WTC11 (cell line): ENCODE data around the gene CSTPP1. TPM values are rescaled to one million over a fixed set of nuclear protein-coding genes. Genes with fewer than 3 reads are reported as not detected.

Experiments used
- ATAC-seq: fragments of 200-7000 bp; cut with Tn5 transposase; 2 replicates; pipeline ENCODE4 v1.10.0; 2021; ENCODE audit warnings: mild to moderate bottlenecking, moderate library complexity
- CTCF ChIA-PET: fragments of 300-600 bp; sonication (Branson Sonifier 250); formaldehyde crosslinking; loops from one replicate; lab custom pipeline; 2021; ENCODE audit warnings: antibody characterized with exemption; lab: Charles Lee
- POLR2A ChIA-PET: fragments of 350-600 bp; sonication (Branson Sonifier 250); formaldehyde crosslinking; loops from one replicate; lab custom pipeline; 2021; ENCODE audit warnings: antibody characterized with exemption; lab: Charles Lee
- DNase-seq: peaks from one replicate; pipeline ENCODE4 v3.0.0; 2021; ENCODE audit warnings: low spot score
- H3K27ac Mint-ChIP-seq: 2 replicates; pipeline ENCODE4 v1.8.0; 2021; ENCODE audit warnings: mixed read lengths
- H3K27me3 Mint-ChIP-seq: 2 replicates; pipeline ENCODE4 v1.8.0; 2021; ENCODE audit warnings: low read depth, mild to moderate bottlenecking, moderate library complexity, mixed read lengths
- H3K36me3 Mint-ChIP-seq: 2 replicates; pipeline ENCODE4 v1.8.0; 2021; ENCODE audit warnings: mixed read lengths
- H3K4me1 Mint-ChIP-seq: 2 replicates; pipeline ENCODE4 v1.8.0; 2022; ENCODE audit warnings: mixed read lengths
- H3K4me3 Mint-ChIP-seq: 2 replicates; pipeline ENCODE4 v1.8.0; 2021; ENCODE audit warnings: mild to moderate bottlenecking, moderate library complexity, mixed read lengths
- H3K9me3 Mint-ChIP-seq: 2 replicates; pipeline ENCODE4 v1.8.0; 2021; ENCODE audit warnings: mixed read lengths
- AFF4 ChIP-seq: sonication (generic); formaldehyde crosslinking; IDR thresholded peaks from 2 replicates; pipeline ENCODE4 v1.8.1; 2023; ENCODE audit warnings: mild to moderate bottlenecking, missing genetic modification reagents, borderline replicate concordance
- ARID4B ChIP-seq: sonication (generic); formaldehyde crosslinking; IDR thresholded peaks from 2 replicates; pipeline ENCODE4 v1.8.0; 2023; ENCODE audit warnings: missing genetic modification reagents, mild to moderate bottlenecking, borderline replicate concordance
- ATF6 ChIP-seq: sonication (generic); formaldehyde crosslinking; IDR thresholded peaks from 2 replicates; pipeline ENCODE4 v1.8.1; 2023; ENCODE audit warnings: mild to moderate bottlenecking, missing genetic modification reagents
- CBFB ChIP-seq: sonication (generic); formaldehyde crosslinking; IDR thresholded peaks from 2 replicates; pipeline ENCODE4 v1.8.1; 2022; ENCODE audit warnings: mild to moderate bottlenecking, low read depth, missing genetic modification reagents
- CDX4 ChIP-seq: fragments of 250-450 bp; sonication (Bioruptor Pico); IDR thresholded peaks from 2 replicates; pipeline ENCODE4 v1.9.0; 2021; ENCODE audit warnings: moderate library complexity, mild to moderate bottlenecking, inconsistent platforms, borderline replicate concordance
- GTF2I ChIP-seq: fragments of 250-450 bp; sonication (Bioruptor Pico); conservative IDR thresholded peaks from 2 replicates; pipeline ENCODE4 v1.4.0; 2021; ENCODE audit warnings: mild to moderate bottlenecking
- HMGA2 ChIP-seq: fragments of 250-450 bp; sonication (Bioruptor Pico); IDR thresholded peaks from 2 replicates; pipeline ENCODE4 v1.4.0; 2021; ENCODE audit warnings: mild to moderate bottlenecking, moderate library complexity
- NR3C1 ChIP-seq: sonication (generic); formaldehyde crosslinking; conservative IDR thresholded peaks from 2 replicates; pipeline ENCODE4 v1.8.1; 2023; ENCODE audit warnings: low read depth, mild to moderate bottlenecking, missing genetic modification reagents
- OVOL2 ChIP-seq: fragments of 250-450 bp; sonication (Bioruptor Pico); IDR thresholded peaks from 2 replicates; pipeline ENCODE4 v1.9.0; 2021; ENCODE audit warnings: mild to moderate bottlenecking, borderline replicate concordance
- PRRX2 ChIP-seq: fragments of 250-450 bp; sonication (Bioruptor Pico); IDR thresholded peaks from 2 replicates; pipeline ENCODE4 v1.8.0; 2021; ENCODE audit warnings: mild to moderate bottlenecking
- ZNF232 ChIP-seq: sonication (generic); formaldehyde crosslinking; IDR thresholded peaks from 2 replicates; pipeline ENCODE4 v1.8.0; 2022; ENCODE audit warnings: mild to moderate bottlenecking, missing genetic modification reagents
- ZNF532 ChIP-seq: fragments of 250-450 bp; sonication (Bioruptor Pico); IDR thresholded peaks from 2 replicates; pipeline ENCODE4 v1.9.0; 2021; ENCODE audit warnings: mild to moderate bottlenecking, borderline replicate concordance
- ZNF671 ChIP-seq: fragments of 250-450 bp; sonication (Bioruptor Pico); IDR thresholded peaks from 2 replicates; pipeline ENCODE4 v1.8.0; 2021; ENCODE audit warnings: mild to moderate bottlenecking
- total RNA-seq: library from RNA; stranded (reverse); gene quantifications from 3 replicates; pipeline ENCODE4 v1.2.3, GENCODE V29; 2021

CSTPP1 gene
- total RNA-seq, 1 experiment from 2014 or later: 23.6 TPM

GRCh38 chr11:46966773-46967172 lies 30.2 kb downstream of the CSTPP1 start (continued):
- TF ChIP-seq ATF6 (CRISPR knock-in tag) (no peak), ARID4B (no peak), ZNF671 (CRISPR knock-in tag) (no peak), CDX4 (no peak), OVOL2 (no peak), HMGA2 (no peak), PRRX2 (no peak), ZNF532 (no peak)

GRCh38 chr11:46967962-46968361 lies 31.4 kb downstream of the CSTPP1 start:
- TF ChIP-seq GTF2I (CRISPR knock-in tag) (no peak), ZNF232 (CRISPR knock-in tag) (no peak), PRRX2 (no peak), AFF4 (CRISPR knock-in tag) (no peak), NR3C1 (no peak), CBFB (CRISPR knock-in tag) (no peak)
- Mint-ChIP-seq H3K4me3 (no peak overlapping the region), H3K9me3 (peaks cover 4% of the 10 kb centered on the region; the same call in 1 of the 2 replicates), H3K4me1 (peaks cover 2% of the 10 kb centered on the region; the same call in 1 of the 2 replicates), H3K27me3 (no peaks in the 10 kb centered on the region), H3K27ac (no peak overlapping the region), H3K36me3 (peaks cover 4% of the 10 kb centered on the region)
- ChIA-PET POLR2A (no interaction called here), CTCF (interaction anchor here (1.4 kb wide), 1 partner anchor 185 kb away, joined by 6 read pairs; no protein-coding TSS in a partner anchor)
- DNase-seq (no peak), ATAC-seq (no peak)
